ENCODE data around the gene AKAP6.
"Not testable (repeated sequence)": the region's sequence is repeated elsewhere in the genome, so short reads cannot be mapped to it uniquely, and the experiment has no call there.

Gene AKAP6

GRCh38 chr14:32370714-32371113 lies 41.6 kb downstream of the AKAP6 start:
- no peak for DNase-seq

DNA sequence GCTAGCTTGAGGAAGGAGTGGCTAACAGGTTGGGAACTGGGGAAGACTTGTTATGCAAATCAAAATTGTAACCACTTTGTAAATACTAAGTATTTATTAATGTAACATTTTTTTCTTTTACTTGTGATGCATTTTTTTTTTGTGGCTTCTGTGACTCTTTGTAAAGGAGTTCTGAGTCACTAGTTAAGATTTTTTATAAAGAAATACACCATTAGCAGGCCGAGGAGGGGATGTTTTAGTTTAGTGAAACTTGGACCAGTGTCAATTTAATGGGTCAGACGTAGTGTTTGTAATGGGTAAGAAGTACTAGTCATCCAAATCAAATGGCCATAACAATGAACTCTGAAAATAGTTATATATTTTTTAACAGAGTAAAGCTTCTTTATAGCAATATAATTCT lies 43.1 kb downstream of the AKAP6 start:
- DNase-seq = no peak

DNA sequence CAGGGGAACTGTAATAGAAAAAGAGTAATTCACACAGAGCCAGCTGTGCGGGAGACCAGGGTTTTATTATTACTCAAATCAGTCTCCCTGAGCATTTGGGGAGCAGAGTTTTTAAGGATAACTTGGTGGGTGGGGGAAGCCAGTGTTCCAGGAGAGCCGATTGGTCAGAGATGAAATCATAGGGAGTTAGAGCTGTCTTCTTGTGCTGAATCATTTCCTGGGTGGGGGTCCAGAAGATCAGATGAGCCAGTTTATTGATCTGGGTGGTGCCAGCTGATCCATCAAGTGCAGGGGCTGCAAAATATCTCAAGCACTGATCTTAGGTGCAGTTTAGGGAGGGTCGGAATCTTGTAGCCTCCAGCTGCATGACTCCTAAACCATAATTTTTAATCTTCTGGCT lies 44.1 kb downstream of the AKAP6 start:
- not testable (repeated sequence) for DNase-seq

DNA sequence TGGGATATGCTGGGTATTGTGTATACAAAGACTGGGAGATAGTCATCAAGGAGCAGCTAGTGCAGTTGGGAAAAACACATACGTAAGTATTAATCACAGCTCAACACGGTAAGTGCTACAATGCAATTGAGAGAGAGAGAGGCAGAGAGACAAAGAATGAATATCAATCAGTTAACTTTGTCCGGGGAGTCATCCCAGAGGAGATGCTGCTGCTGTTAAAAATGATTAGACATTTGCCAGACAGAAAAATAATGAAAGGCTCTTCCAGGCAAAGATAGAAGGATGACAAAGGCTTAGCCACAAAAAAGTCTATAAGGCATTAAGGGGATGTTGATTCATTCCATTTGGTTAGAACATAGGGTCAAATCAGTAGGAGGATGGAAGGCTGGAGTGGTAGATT lies 45.1 kb downstream of the AKAP6 start:
- no peak for DNase-seq

GRCh38 chr14:32375663-32376062 lies 46.6 kb downstream of the AKAP6 start:
- DNase-seq = no peak

DNA sequence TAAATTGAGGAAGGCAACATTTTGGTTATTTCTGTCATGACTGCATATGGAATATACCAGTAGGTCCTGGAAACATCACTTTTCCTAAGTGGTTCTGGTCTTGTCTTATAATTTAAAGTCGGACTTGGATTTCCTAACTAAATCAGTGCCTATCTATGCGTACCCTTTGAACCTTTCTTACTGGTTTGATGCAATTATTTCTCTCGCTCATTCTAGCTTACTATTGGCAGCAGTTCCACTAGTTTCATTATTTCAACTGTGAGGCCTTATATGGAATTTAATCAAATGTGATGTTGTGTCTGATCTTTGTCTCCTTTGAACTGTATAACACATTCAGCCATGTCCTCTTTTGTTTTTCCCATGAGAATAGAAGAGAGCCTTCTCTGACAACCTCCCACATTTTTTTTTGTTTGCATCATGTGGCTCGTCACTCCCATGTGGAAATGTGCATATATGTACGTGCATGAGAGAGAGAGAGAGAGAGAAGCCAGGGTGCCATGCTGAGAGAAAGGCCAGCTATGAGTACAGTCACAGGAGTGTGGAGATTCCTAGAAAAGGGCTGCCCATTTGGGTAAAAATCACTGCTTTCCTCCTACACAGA lies 48.0 kb downstream of the AKAP6 start:
- no peak for DNase-seq

DNA sequence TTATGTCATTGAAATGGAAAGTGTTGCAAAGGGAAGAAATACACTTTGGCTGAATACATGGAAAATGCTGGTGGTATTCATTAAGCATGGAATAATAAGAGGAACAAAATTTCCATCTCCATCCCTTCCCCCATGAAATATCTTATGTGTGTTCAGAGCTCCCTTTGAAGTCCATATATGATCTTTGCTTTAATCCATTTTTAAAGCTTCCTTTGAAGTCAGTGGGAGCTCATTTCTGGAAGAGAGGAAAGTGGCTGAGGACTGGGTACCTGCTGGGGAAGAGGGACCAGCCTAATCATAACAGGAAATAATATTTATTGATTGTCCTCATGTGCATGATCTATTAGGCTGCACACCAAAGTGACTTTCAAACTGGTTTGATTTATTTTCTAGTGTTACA lies 49.2 kb downstream of the AKAP6 start:
- DNase-seq = no peak

DNA sequence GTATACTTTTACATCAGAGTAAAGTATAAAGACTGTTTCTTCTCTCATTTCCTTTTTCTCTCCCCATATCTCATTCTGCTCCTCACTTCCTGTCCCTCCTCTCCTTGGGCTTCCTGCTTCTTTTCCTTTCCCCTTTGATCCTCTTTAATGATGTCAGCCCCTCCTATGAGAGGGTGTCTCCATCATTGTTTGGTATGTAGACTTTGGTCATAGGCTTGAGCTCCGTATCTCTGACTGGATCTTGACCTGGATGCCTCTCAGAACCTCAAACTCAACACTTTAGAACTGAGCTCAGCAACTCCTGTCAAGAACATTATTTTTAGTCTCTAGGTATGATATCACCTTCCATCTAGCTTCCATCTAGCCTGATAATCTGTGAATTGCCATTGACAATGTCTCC lies 50.3 kb downstream of the AKAP6 start:
- DNase-seq = no peak

DNA sequence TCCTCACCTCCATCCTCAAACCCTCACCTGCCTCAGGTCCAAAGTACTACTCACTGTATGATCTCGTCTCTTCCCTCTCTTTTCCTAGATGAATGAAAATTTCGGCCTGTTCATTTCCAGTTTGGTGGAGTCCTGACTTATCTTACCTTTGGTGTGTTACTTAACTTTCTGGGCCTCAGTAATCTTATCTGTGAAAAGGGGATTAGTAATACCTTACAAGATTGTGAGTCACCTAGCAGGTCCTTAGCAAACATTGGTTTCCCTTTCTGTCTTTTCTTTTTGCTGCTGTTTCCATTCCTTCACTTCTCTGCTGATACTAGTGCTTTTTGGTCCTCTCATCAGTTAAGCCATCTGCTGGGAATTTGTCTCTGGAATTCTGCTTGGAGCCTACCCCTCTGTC lies 52.8 kb downstream of the AKAP6 start:
- DNase-seq = no peak

DNA sequence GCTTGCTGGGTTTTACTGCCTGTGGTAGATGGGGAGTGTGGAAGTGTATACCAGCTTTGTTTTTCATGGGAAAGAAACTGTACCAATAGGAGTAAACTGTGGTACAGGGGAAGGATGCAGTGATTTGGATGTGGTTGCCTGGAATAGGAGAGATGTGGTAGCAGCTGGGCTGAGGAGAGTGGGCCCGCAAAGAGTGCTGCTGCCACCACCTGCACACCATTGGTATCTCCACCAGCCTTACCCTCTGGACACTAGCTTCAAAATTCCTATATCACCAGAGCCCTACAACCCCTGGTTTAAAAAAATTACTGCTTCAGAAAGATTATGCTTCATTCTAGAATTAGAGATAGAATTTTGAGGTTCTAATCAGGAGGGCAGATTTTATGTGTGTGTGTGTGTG lies 53.6 kb downstream of the AKAP6 start:
- DNase-seq = no peak

GRCh38 chr14:32383364-32384009 lies 54.4 kb downstream of the AKAP6 start:
- no peak for DNase-seq

- no peak for DNase-seq
Observed at GRCh38 chr14:32384464-32384863, 55.4 kb downstream of the AKAP6 start.

DNA sequence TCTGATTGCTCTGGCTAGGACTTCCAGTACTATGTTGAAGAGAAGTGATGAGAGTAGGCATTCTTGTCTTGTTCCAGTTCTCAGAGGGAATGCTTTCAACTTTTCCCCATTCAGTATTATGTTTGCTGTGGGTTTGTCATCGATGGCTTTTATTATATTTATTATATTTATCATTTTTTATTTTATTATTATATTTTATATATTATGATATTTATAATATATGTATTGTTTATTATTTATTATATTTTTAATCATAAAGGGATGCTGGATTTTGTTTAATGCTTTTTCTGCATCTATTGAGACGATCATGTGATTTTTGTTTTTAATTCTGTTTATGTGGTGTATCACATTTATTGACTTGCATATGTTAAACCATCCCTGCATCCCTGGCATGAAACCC lies 58.2 kb downstream of the AKAP6 start:
- DNase-seq = not testable (repeated sequence)

GRCh38 chr14:32393119-32393518 lies 64.0 kb downstream of the AKAP6 start:
- no peak for DNase-seq

GRCh38 chr14:32394038-32394437 lies 64.9 kb downstream of the AKAP6 start:
- no peak for DNase-seq

GRCh38 chr14:32396885-32397284 lies 67.8 kb downstream of the AKAP6 start:
- no peak for DNase-seq

DNA sequence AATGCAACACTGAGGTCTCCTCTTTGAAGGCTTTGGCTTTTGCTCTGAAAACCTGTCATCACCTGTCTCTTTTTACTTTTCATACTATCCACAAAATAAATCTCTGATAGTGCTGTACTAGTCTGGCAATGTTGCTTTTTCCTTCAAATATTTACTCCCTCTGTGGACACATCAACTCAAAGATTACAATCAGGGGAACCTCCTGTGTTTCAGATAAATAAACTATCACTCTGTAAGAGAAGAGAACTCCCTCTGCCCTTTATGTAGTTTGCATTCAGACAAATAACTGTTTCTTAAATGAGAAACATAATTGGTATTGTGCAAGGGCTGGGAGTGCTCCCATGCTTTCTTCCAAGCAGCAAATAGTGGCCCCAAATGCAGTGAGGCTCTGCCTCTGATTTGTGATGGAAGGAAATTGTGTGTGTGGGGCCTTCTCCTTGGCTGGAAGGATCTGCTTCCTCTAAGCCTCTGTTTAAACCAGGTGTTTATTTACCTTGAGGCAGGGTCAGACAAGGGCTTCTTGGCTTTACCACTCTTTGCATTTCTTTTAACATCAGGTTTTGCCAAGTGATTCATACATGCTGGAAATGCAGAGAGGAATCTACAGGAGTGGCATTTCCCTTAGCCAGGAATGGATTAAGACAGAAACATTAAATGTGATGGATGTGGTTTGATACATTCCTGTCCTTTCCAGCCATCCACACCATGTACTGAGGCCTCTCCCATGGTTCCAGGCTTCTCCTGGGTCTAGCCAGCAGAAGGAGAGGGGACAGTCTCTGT lies 69.0 kb downstream of the AKAP6 start:
- DNase-seq = no peak

GRCh38 chr14:32399920-32400319 lies 70.8 kb downstream of the AKAP6 start:
- no peak for DNase-seq

DNA sequence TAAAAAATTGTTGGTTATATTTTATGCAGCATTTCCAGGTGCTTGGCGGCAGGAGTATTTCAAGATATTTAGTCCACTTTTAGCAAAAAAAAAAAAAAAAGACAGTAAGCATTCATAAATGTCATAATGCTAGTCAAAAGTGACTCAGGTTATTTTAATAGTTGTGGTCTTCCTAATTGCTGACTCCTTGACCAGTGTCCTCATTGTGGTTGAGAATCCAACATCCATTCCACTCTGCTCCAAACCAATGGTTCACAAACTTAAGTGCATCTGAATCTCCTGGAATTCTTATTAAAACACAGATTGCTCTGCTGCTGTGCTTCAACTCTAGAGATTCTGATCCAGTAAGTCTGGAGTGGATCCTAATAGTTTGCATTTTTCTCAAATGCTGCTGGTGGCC lies 71.4 kb downstream of the AKAP6 start:
- DNase-seq = no peak

- no peak for DNase-seq
Observed at GRCh38 chr14:32403021-32403420, 73.9 kb downstream of the AKAP6 start.

DNA sequence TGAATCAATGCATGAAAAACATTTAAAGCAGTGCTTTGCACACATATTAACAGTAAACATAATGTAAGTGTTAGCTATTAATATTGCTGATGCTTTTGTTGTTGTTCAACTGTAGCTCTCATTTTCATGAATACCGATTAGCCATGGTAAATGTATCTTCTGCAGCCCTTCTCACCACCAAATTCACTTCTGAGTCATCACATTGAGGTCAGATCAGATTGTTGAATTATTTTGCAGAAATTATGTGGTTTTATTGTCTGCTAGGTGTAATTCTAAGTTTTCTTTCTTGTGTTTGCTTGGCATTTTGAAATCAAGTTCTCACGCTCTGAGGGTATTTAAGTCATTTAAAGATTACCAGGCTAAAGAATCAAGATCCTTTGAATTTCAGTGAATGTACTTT lies 74.6 kb downstream of the AKAP6 start:
- no peak for DNase-seq

DNA sequence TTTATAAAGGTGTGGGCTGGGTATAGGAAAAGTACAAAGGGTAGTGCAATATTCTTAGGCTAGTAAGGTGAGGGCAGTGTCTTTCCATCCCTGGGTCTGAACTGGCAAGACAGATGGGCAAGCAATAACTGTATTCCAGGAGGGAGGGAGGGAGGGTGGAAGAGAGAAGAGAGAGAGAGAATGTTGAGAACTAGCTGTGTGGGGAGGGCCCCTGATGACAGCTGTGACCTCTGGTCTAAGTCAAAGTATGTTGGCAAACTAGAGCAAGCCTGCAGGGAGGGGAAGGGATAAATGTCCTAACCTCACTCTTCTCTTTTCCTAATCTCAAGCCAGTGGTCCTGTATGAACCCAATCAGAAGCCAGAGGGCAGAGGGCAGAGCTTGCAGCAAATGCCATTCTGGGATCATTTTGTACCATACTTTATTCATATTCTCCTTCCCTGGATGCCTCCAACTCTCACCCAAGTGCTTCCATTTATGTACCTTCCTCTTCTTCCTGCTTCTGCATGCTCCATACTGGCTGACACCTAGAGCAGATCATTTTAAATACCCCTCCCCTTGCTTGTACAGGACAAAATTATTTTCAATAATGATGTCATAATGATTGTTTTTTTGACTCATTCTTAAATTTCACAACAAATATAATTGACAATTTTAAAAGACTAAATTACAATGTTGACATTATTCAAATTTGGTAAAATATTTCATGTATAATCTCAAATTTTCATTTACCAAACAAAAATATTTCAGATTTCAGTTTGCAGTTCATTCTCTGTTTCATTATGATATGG lies 75.9 kb downstream of the AKAP6 start:
- no peak for DNase-seq

GRCh38 chr14:32405856-32406255 lies 76.8 kb downstream of the AKAP6 start:
- DNase-seq = no peak

- no peak for DNase-seq
Observed at GRCh38 chr14:32407130-32407529, 78.0 kb downstream of the AKAP6 start.

All from cerebellar nuclear complex (tissue), 1 donor.